ENCODE measurements around the gene HINFP. TPM values are rescaled to one million over a fixed set of nuclear protein-coding genes. Genes with fewer than 3 reads are reported as not detected.

Gene HINFP
- total and polyA plus RNA-seq, 9 of the 15 experiments (the other 6 are each of a cell fraction or from before 2014, with no cell fraction given): 13.8 to 34.1 (median 22.5) TPM

DNA sequence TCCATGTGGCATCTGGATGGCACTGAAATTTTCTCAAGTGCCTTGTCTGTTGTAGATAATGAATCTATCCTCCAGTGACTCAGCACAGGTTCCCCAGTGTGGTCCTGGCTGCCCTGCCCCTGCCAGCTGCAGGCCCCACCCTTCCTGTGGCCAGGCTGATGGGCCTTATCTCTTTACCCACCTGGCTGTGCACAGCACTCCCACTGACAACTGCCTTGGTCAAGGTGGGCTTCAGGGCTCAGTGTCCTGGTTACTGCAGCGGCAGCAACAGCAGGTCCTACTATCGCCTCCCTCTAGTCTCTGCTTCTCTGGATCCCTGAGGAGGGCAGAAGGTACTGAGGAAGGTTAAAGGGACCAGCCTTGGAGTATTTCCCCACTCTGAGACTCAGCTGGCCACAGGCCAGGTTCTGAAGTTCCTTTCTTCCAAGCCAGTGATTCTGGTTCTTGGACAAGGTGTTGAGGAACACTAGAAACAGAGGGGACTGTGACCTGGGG, 33.6 kb upstream of the HINFP start (continued):
- TF ChIP-seq, protein P1, sequence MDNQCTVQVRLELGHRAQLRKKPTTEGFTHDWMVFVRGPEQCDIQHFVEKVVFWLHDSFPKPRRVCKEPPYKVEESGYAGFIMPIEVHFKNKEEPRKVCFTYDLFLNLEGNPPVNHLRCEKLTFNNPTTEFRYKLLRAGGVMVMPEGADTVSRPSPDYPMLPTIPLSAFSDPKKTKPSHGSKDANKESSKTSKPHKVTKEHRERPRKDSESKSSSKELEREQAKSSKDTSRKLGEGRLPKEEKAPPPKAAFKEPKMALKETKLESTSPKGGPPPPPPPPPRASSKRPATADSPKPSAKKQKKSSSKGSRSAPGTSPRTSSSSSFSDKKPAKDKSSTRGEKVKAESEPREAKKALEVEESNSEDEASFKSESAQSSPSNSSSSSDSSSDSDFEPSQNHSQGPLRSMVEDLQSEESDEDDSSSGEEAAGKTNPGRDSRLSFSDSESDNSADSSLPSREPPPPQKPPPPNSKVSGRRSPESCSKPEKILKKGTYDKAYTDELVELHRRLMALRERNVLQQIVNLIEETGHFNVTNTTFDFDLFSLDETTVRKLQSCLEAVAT (IDR thresholded peaks at IDR 0.05): peak; percentile 63 to 64
- TF ChIP-seq GABPB2 (CRISPR knock-in tag; conservative IDR thresholded peaks at IDR 0.05): no peak
- TF ChIP-seq PRMT5 (CRISPR knock-in tag; IDR thresholded peaks at IDR 0.05): no peak
- TF ChIP-seq, protein P2, sequence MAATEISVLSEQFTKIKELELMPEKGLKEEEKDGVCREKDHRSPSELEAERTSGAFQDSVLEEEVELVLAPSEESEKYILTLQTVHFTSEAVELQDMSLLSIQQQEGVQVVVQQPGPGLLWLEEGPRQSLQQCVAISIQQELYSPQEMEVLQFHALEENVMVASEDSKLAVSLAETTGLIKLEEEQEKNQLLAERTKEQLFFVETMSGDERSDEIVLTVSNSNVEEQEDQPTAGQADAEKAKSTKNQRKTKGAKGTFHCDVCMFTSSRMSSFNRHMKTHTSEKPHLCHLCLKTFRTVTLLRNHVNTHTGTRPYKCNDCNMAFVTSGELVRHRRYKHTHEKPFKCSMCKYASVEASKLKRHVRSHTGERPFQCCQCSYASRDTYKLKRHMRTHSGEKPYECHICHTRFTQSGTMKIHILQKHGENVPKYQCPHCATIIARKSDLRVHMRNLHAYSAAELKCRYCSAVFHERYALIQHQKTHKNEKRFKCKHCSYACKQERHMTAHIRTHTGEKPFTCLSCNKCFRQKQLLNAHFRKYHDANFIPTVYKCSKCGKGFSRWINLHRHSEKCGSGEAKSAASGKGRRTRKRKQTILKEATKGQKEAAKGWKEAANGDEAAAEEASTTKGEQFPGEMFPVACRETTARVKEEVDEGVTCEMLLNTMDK (IDR thresholded peaks at IDR 0.05; ENCODE audit: borderline replicate concordance, insufficient read depth, low read depth, low read length, poor library complexity, severe bottlenecking): no peak
- TF ChIP-seq ZSCAN32 (CRISPR knock-in tag; IDR thresholded peaks at IDR 0.05): no peak
- TF ChIP-seq POLR2B (IDR thresholded peaks at IDR 0.05; ENCODE audit: low read depth, partially characterized antibody): peak; percentile 67
- TF ChIP-seq, protein P3, sequence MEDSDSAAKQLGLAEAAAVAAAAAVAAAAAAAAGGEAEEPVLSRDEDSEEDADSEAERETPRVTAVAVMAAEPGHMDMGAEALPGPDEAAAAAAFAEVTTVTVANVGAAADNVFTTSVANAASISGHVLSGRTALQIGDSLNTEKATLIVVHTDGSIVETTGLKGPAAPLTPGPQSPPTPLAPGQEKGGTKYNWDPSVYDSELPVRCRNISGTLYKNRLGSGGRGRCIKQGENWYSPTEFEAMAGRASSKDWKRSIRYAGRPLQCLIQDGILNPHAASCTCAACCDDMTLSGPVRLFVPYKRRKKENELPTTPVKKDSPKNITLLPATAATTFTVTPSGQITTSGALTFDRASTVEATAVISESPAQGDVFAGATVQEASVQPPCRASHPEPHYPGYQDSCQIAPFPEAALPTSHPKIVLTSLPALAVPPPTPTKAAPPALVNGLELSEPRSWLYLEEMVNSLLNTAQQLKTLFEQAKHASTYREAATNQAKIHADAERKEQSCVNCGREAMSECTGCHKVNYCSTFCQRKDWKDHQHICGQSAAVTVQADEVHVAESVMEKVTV (CRISPR knock-in tag; IDR thresholded peaks at IDR 0.05): no peak
- TF ChIP-seq SRF (CRISPR knock-in tag; IDR thresholded peaks at IDR 0.05): 0 out of 4 replicates have a peak, but pooled peaks of 1 of the 2 experiments have one; percentile 41
- no peak for TF ChIP-seq SRSF9 (IDR thresholded peaks at IDR 0.05; ENCODE audit: borderline replicate concordance, low read depth, low read length)
- TF ChIP-seq PML (IDR thresholded peaks at IDR 0.05; ENCODE audit: low read length): peak; percentile 97
- peak; percentile 97 for TF ChIP-seq MTA3 (IDR thresholded peaks at IDR 0.05; ENCODE audit: borderline replicate concordance)
- peak; percentile 92 for TF ChIP-seq MBD2 (IDR thresholded peaks at IDR 0.05; ENCODE audit: borderline replicate concordance, low read depth)
- TF ChIP-seq PPARD (CRISPR knock-in tag; IDR thresholded peaks at IDR 0.05): no peak
- no peak for TF ChIP-seq PHF20 (IDR thresholded peaks at IDR 0.05; ENCODE audit: partially characterized antibody)
- TF ChIP-seq STAG1 (CRISPR knock-in tag; IDR thresholded peaks at IDR 0.05; ENCODE audit: borderline replicate concordance): no peak
- TF ChIP-seq PRPF4 (IDR thresholded peaks at IDR 0.05; ENCODE audit: insufficient read depth, low read depth, low read length, poor library complexity, severe bottlenecking): no peak
- TF ChIP-seq, protein P4, sequence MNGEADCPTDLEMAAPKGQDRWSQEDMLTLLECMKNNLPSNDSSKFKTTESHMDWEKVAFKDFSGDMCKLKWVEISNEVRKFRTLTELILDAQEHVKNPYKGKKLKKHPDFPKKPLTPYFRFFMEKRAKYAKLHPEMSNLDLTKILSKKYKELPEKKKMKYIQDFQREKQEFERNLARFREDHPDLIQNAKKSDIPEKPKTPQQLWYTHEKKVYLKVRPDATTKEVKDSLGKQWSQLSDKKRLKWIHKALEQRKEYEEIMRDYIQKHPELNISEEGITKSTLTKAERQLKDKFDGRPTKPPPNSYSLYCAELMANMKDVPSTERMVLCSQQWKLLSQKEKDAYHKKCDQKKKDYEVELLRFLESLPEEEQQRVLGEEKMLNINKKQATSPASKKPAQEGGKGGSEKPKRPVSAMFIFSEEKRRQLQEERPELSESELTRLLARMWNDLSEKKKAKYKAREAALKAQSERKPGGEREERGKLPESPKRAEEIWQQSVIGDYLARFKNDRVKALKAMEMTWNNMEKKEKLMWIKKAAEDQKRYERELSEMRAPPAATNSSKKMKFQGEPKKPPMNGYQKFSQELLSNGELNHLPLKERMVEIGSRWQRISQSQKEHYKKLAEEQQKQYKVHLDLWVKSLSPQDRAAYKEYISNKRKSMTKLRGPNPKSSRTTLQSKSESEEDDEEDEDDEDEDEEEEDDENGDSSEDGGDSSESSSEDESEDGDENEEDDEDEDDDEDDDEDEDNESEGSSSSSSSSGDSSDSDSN (IDR thresholded peaks at IDR 0.05; ENCODE audit: borderline replicate concordance in 1 of 2, low read depth in 2 of 2, low read length in 2 of 2): peak in 1 of 2 experiments; percentile 77; a peak in 1 of 4 replicates
